ENCODE measurements around the gene KL. TPM values are rescaled to one million over a fixed set of nuclear protein-coding genes. Genes with fewer than 3 reads are reported as not detected.

Gene KL
- total and polyA plus RNA-seq, 2 of the 8 experiments (the other 6 are each of a cell fraction or from before 2014, with no cell fraction given) = 0.02 TPM; not detected in 1

DNA sequence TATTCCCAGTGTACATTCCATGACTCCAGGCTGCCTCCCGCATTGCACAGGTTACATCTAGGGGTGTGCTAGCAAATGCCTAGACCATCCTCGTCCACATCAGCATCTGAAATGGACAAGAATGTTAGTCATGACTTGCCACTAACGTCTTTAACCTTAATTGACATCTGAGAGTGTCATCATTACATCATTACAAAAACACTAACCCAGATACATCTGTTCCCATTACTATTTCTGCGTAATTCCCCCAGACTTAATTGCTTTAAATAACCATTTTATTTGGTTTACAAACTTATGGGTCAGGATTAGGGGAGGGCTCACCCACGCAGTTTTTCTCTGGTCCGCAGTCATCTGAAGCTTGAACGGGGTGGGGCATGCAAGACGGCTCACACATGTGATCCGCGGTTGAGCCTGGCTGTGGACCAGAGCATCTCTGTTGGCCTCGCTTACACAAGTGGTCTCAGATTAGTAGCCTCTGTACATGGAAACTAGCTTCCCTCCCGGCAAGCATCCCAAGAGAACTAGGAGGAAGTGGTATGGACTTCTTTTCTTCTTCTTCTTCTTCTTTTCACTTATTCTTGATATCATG is 15.9 kb downstream of the KL start:
- Histone ChIP-seq H3K4me2 (ENCODE audit: insufficient read depth in 1 of 2, low read depth in 2 of 2, low read length in 2 of 2) (no peak overlapping the region), H3K18ac (ENCODE audit: extremely low read depth, low read length) (no peak overlapping the region), H2AK5ac (ENCODE audit: low read depth, low read length) (no peak overlapping the region), H4K8ac (ENCODE audit: extremely low read depth, insufficient read depth, low read length) (no peak overlapping the region), H3K23me2 (ENCODE audit: low read depth, low read length) (peaks cover 3% of the 10 kb centered on the region; the same call in 1 of the 2 replicates), H3K27me3 (replicated peaks in 1 of 4; ENCODE audit: control insufficient read depth in 3 of 4, extremely low read depth in 1 of 4, insufficient read depth in 3 of 4, low read length in 3 of 4) (no peaks in the 10 kb centered on the region), H3K4me1 (replicated peaks in 1 of 4; ENCODE audit: control insufficient read depth in 3 of 4, insufficient read depth in 4 of 4, low read length in 3 of 4) (no peaks in the 10 kb centered on the region), H3K4me3 (ENCODE audit: extremely low read depth in 1 of 4, insufficient read depth in 2 of 4, low read depth in 3 of 4, low read length in 4 of 4) (no peak overlapping the region), H3K79me1 (ENCODE audit: low read depth, low read length) (no peaks in the 10 kb centered on the region), H3K27ac (ENCODE audit: low read depth, low read length) (no peak overlapping the region), H2BK12ac (ENCODE audit: low read depth, low read length) (no peak overlapping the region), H3K4ac (replicated peaks; ENCODE audit: insufficient read length, low read depth, low read length) (no peak overlapping the region), H2BK20ac (ENCODE audit: low read length) (no peak overlapping the region), H4K5ac (ENCODE audit: insufficient read length, low read depth, low read length) (no peak overlapping the region), H2BK5ac (ENCODE audit: low read depth, low read length) (no peak overlapping the region), H3K9ac (replicated peaks in 1 of 4; ENCODE audit: extremely low read depth in 1 of 4, low read depth in 3 of 4, low read length in 3 of 4) (no peak overlapping the region), H2BK15ac (ENCODE audit: low read length) (no peak overlapping the region), H3K79me2 (ENCODE audit: control insufficient read depth in 1 of 2, insufficient read depth in 2 of 2, low read length in 2 of 2) (no peaks in the 10 kb centered on the region), H3K56ac (replicated peaks; ENCODE audit: insufficient read length, low read depth, low read length) (no peak overlapping the region), H4K91ac (replicated peaks; ENCODE audit: insufficient read length, low read length) (no peak overlapping the region), H4K20me1 (replicated peaks in 1 of 2; ENCODE audit: control insufficient read depth in 1 of 2, insufficient read depth in 2 of 2, low read length in 2 of 2) (peaks cover 0 to 2% of the 10 kb centered on the region in 2 experiments), H3K23ac (ENCODE audit: insufficient read length) (no peak overlapping the region), H3K9me3 (ENCODE audit: insufficient read depth in 2 of 2, low read depth in 1 of 2, low read length in 1 of 2) (no peaks in the 10 kb centered on the region), H2BK120ac (replicated peaks; ENCODE audit: low read depth, low read length) (no peak overlapping the region), H3K14ac (ENCODE audit: insufficient read length) (no peak overlapping the region), H3K36me3 (ENCODE audit: control insufficient read depth in 2 of 4, insufficient read depth in 4 of 4, low read length in 3 of 4) (no peaks in the 10 kb centered on the region), H2AFZ (ENCODE audit: low read length) (no peak overlapping the region)
- CTCF ChIA-PET (ENCODE audit: partially characterized antibody) = interaction anchor here (0.6 to 1.7 kb wide), 5 partner anchors 15 to 1463 kb away, joined by 4 to 11 read pairs (median 5); partner anchors contain the start of gene KL
- 93% methylated on average over 12 of the region's 12 CpGs; no CpG with 5 or more reads in 1 of the 2 experiments for WGBS, 2 experiments (ENCODE audit: extremely low coverage in 1 of 2, insufficient coverage in 1 of 2, insufficient read length in 1 of 2, insufficient replicate concordance in 2 of 2, low coverage in 1 of 2, low lambda C conversion rate in 2 of 2, missing lambda C conversion rate in 1 of 2)
- no peak for TF ChIP-seq POLR2AphosphoS5 (IDR thresholded peaks at IDR 0.05; ENCODE audit: low read depth, low read length)
- no peak for TF ChIP-seq ASH2L (IDR thresholded peaks at IDR 0.05; ENCODE audit: low read length)
- no peak for TF ChIP-seq POU5F1 (IDR thresholded peaks at IDR 0.05; ENCODE audit: low read depth, low read length)
- no peak for TF ChIP-seq SIN3A (conservative IDR thresholded peaks at IDR 0.05 in 1 of 2, IDR thresholded peaks at IDR 0.05 in 1 of 2; ENCODE audit: low read depth in 1 of 2, low read length in 2 of 2)
- TF ChIP-seq EP300 (IDR thresholded peaks at IDR 0.05; ENCODE audit: borderline replicate concordance in 1 of 2, low read depth in 2 of 2, low read length in 2 of 2) = no peak
- no peak for TF ChIP-seq GTF2F1 (IDR thresholded peaks at IDR 0.05; ENCODE audit: borderline replicate concordance, low read depth, low read length)
- TF ChIP-seq SP2 (IDR thresholded peaks at IDR 0.05; ENCODE audit: low read length) = no peak
- no peak for TF ChIP-seq RBBP5 (IDR thresholded peaks at IDR 0.05; ENCODE audit: borderline replicate concordance, low read depth, low read length)
- TF ChIP-seq CREB1 (IDR thresholded peaks at IDR 0.05) = no peak
- TF ChIP-seq CEBPB (IDR thresholded peaks at IDR 0.05; ENCODE audit: low read depth, low read length) = no peak
- TF ChIP-seq TBP (IDR thresholded peaks at IDR 0.05; ENCODE audit: low read depth, low read length) = no peak
- no peak for TF ChIP-seq EGR1 (IDR thresholded peaks at IDR 0.05; ENCODE audit: borderline replicate concordance, low read depth, low read length)
- TF ChIP-seq RXRA (IDR thresholded peaks at IDR 0.05; ENCODE audit: insufficient read depth, low read depth, low read length) = no peak
- TF ChIP-seq SAP30 (IDR thresholded peaks at IDR 0.05; ENCODE audit: insufficient read depth, insufficient replicate concordance, low read length) = no peak
- DNase-seq (ENCODE audit: low read depth in 1 of 2, low spot score in 2 of 2) (no peak), FAIRE-seq (no peak)
- POLR2A ChIA-PET (ENCODE audit: partially characterized antibody) = no interaction called here
